ENCODE data around the gene NDUFS7. TPM values are rescaled to one million over a fixed set of nuclear protein-coding genes. Genes with fewer than 3 reads are reported as not detected.

The NDUFS7 gene
- total and polyA plus RNA-seq, 3 donors from 2014 or later = 170 to 176 (median 172) TPM

DNA sequence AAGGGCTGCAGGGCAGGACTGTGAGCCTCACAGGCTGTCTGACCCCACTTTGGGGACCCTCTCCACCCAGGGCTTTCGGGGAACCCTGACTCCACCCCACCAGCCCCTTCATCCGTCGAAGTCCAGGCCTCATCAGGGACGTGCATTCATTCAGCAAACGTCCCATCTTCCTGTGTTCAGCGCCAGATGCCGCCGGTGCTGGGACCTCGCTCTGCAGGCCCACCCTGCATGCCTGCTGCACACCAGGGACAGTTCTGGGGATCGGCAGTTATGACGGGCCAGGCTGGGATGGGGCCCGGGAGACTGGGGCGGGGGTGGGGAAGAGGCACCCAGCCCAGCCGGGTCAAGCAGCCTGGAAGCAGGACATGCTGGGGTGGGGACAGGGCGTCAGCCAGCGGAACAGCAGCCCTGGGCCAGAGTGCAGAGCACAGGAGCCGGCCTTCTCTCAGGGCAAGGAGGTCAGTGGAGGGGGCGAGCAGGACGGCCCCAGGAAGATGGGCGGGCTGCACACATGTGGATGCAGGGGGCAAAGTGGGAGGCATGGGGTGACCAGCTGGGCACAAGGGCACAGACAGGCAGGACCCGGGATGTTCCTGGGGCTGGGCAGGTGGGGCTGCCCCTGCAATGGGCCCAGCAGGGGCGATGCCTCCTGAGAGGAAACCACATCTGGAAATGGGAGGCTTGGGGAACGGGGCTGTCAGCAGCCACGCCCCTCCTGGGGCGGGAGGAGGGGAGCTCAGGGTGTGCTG is 12.5 kb downstream of the NDUFS7 start:
- H3K9me3 ChIP-seq = no peaks in the 10 kb centered on the region
- 55 to 63% methylated on average over 17 to 25 of the region's 25 CpGs for WGBS, 2 donors
- no peaks in the 10 kb centered on the region for H3K27me3 ChIP-seq
- no peaks in the 10 kb centered on the region for H3K36me3 ChIP-seq (ENCODE audit: low read depth, missing control alignments)
- no peak overlapping the region for H3K4me3 ChIP-seq
- TF ChIP-seq, protein P1, sequence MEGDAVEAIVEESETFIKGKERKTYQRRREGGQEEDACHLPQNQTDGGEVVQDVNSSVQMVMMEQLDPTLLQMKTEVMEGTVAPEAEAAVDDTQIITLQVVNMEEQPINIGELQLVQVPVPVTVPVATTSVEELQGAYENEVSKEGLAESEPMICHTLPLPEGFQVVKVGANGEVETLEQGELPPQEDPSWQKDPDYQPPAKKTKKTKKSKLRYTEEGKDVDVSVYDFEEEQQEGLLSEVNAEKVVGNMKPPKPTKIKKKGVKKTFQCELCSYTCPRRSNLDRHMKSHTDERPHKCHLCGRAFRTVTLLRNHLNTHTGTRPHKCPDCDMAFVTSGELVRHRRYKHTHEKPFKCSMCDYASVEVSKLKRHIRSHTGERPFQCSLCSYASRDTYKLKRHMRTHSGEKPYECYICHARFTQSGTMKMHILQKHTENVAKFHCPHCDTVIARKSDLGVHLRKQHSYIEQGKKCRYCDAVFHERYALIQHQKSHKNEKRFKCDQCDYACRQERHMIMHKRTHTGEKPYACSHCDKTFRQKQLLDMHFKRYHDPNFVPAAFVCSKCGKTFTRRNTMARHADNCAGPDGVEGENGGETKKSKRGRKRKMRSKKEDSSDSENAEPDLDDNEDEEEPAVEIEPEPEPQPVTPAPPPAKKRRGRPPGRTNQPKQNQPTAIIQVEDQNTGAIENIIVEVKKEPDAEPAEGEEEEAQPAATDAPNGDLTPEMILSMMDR (IDR thresholded peaks at IDR 0.05) = no peak
- no peak for TF ChIP-seq POLR2A (IDR thresholded peaks at IDR 0.05)
- H3K27ac ChIP-seq = peak overlapping the region in 1 of 2 donors; percentile 24
- intact Hi-C loops (cut with DNase I; ENCODE audit: low total_unique reads) = no loop called here
- H3K4me1 ChIP-seq = peaks cover 36% of the 10 kb centered on the region
- DNase-seq = no peak

DNA sequence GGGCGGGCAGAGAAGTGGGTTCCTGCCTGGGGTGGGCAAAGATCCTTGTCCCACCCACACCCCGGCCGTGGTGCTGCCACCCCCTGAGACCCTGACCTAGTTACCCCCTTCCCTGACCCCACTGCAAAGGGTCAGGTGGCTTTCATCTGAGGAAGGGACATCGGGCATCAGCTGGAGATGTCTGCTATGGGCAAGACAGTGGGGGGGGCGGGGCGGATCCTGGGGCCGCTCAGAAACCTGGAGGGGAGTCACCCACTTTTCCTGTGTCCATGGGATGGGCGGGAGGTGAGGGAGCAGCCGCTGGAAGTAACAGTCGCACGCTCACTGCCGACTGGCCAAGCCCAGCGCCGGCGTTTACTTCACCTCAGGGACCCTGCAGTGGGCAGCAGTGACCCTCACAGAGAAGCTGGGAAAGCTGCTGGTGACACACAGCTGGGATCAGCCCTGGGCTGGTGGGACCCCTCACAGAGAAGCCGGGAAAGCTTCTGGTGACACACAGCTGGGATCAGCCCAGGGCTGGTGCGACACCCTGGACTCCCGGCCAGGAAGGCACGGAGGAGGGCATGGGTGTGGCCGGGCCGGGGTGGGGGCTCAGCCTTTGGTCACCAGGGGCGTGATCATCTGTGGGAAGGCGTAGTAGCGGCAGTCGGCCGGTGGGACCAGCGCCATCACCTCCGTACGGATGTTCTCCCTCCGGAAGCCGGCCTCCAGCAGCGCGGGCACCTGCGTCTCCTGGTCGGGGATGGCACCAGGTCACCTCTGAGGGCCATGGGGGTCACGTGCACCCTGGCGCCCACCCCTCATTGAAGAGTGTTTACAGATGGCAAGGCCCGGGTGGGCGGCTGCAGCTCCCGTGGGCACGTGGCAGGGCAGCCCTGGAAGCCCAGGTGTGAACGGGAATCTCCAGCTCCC is 13.3 kb downstream of the NDUFS7 start:
- DNase-seq = no peak
- no peaks in the 10 kb centered on the region for H3K27me3 ChIP-seq

DNA sequence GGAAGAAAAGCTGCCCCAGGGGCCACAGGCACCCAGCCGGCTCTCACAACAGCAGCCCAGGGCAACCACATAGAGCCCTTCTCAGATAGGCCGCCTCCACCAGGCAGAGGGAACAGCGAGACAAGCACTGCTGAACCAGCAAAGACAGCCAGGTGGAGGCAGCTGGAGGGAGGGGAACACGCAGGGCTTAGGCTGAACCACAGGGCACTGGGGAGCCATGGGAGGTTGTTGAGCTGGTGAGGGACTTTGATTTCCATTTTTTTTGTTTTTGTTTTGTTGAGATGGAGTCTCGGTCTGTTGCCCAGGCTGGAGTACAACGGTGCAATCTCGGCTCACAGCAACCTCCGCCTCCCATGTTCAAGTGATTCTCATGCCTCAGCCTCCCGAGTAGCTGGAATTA is 14.1 kb downstream of the NDUFS7 start:
- intact Hi-C loops (cut with DNase I; ENCODE audit: low total_unique reads) = no loop called here
- Histone ChIP-seq H3K27ac (no peak overlapping the region), H3K36me3 (ENCODE audit: low read depth, missing control alignments) (no peaks in the 10 kb centered on the region), H3K4me3 (no peak overlapping the region), H3K4me1 (peaks cover 50% of the 10 kb centered on the region), H3K9me3 (no peaks in the 10 kb centered on the region), H3K27me3 (no peaks in the 10 kb centered on the region)
- 98 to 99% methylated on average over 9 of the region's 9 CpGs for WGBS, 2 donors
- TF ChIP-seq, protein P1 (IDR thresholded peaks at IDR 0.05) = no peak
- TF ChIP-seq POLR2A (IDR thresholded peaks at IDR 0.05) = no peak
- DNase-seq = no peak

More for the DNA sequence above, 13.3 kb downstream of the NDUFS7 start:
- TF ChIP-seq POLR2A (IDR thresholded peaks at IDR 0.05) = no peak
- TF ChIP-seq, protein P1 (IDR thresholded peaks at IDR 0.05) = no peak
- Histone ChIP-seq H3K4me1 (peaks cover 42% of the 10 kb centered on the region), H3K4me3 (no peak overlapping the region), H3K9me3 (no peaks in the 10 kb centered on the region), H3K27ac (no peak overlapping the region), H3K36me3 (ENCODE audit: low read depth, missing control alignments) (no peaks in the 10 kb centered on the region)
- WGBS, 2 donors = 73 to 76% methylated on average over 5 to 42 of the region's 42 CpGs
- intact Hi-C loops (cut with DNase I; ENCODE audit: low total_unique reads) = no loop called here

DNA sequence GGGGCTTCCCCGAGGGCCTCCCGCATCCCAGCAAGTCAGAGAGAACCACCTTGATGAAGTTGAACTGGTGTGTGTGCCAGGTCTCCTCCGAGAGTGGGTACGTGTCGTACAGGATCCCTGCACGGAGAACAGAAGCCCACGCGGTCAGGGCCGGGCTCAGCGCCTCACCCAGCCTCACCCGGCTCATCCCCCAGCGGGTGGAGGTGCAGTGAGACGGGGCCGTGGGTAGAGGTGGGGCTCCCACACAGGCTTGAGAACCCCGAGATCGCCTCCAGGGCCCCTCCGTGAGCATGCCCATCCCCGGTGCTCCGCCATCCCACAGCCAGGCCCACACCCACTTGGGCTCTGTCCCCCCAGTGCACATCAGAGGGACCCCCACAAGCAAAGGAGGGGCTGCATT is 15.4 kb downstream of the NDUFS7 start:
- H3K9me3 ChIP-seq = no peaks in the 10 kb centered on the region
- no peak overlapping the region for H3K4me3 ChIP-seq
- no peak for DNase-seq
- no peaks in the 10 kb centered on the region for H3K36me3 ChIP-seq (ENCODE audit: low read depth, missing control alignments)
- no peaks in the 10 kb centered on the region for H3K27me3 ChIP-seq
- H3K4me1 ChIP-seq = peaks cover 51% of the 10 kb centered on the region
- TF ChIP-seq, protein P1 (IDR thresholded peaks at IDR 0.05) = no peak
- TF ChIP-seq POLR2A (IDR thresholded peaks at IDR 0.05) = no peak
- 78 to 88% methylated on average over 9 to 19 of the region's 19 CpGs for WGBS, 2 donors
- H3K27ac ChIP-seq = no peak overlapping the region
- intact Hi-C loops (cut with DNase I; ENCODE audit: low total_unique reads) = no loop called here
